ENCODE data around the gene PHLDA3. TPM values are rescaled to one million over a fixed set of nuclear protein-coding genes. Genes with fewer than 3 reads are reported as not detected.
A peak's percentile ranks its signal among the peaks of the same experiment; 100 is the strongest.

The PHLDA3 gene
- total RNA-seq, 1 donor from 2014 or later: 87.5 TPM

- H3K9me3 Mint-ChIP-seq: no peaks in the 10 kb centered on the region
- H3K4me1 Mint-ChIP-seq: peaks cover 62% of the 10 kb centered on the region
- H3K27me3 Mint-ChIP-seq (ENCODE audit: low read depth): no peaks in the 10 kb centered on the region
- TF ChIP-seq, protein P1, sequence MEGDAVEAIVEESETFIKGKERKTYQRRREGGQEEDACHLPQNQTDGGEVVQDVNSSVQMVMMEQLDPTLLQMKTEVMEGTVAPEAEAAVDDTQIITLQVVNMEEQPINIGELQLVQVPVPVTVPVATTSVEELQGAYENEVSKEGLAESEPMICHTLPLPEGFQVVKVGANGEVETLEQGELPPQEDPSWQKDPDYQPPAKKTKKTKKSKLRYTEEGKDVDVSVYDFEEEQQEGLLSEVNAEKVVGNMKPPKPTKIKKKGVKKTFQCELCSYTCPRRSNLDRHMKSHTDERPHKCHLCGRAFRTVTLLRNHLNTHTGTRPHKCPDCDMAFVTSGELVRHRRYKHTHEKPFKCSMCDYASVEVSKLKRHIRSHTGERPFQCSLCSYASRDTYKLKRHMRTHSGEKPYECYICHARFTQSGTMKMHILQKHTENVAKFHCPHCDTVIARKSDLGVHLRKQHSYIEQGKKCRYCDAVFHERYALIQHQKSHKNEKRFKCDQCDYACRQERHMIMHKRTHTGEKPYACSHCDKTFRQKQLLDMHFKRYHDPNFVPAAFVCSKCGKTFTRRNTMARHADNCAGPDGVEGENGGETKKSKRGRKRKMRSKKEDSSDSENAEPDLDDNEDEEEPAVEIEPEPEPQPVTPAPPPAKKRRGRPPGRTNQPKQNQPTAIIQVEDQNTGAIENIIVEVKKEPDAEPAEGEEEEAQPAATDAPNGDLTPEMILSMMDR (IDR thresholded peaks at IDR 0.05; ENCODE audit: unreplicated experiment): no peak
- no peaks in the 10 kb centered on the region for H3K36me3 Mint-ChIP-seq
- peak overlapping the region; percentile 99 for H3K27ac Mint-ChIP-seq
- no peak overlapping the region for H3K4me3 Mint-ChIP-seq
- DNase-seq (ENCODE audit: low spot score in 2 of 2, unreplicated experiment in 2 of 2): no peak
Measured at GRCh38 chr1:201502511-201502857, 33.5 kb upstream of the PHLDA3 start.

DNA sequence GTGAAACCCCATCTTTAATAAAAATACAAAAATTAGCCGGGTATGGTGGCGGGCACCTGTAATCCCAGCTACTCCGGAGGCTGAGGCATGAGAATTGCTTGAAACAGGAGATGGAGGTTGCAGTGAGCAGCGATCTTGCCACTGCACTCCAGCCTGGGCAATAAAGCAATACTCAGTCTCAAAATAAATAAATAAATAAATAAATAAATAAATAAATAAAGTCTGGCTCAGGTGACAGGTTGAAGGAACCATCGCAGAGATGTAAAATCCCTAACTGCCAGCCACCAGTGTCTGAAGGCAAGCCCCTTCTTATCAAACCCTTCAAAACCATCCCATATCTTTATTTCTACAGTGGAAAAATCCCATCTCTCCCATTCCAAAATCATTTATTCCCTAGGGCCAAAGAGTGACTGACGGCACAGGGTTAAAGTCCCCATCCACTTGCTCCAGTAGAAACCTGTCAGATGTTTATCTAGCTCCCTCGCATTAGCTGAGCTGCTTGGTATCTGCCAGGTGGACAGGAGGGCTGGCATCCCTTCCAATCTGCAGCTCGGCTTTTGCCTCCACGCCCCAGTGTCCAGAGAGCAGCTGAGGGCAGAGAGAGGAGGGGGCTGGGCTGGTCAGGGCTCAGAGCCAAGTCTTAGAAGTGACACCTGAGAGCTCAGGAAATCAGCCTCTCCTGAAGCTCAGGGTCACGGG, 33.0 kb upstream of the PHLDA3 start:
- Mint-ChIP-seq H3K4me3 (no peak overlapping the region), H3K9me3 (no peaks in the 10 kb centered on the region), H3K27ac (peak overlapping the region; percentile 99), H3K36me3 (no peaks in the 10 kb centered on the region), H3K27me3 (ENCODE audit: low read depth) (no peaks in the 10 kb centered on the region), H3K4me1 (peaks cover 62% of the 10 kb centered on the region)
- DNase-seq (ENCODE audit: low spot score in 2 of 2, unreplicated experiment in 2 of 2): no peak
- TF ChIP-seq, protein P1 (IDR thresholded peaks at IDR 0.05; ENCODE audit: unreplicated experiment): no peak

DNA sequence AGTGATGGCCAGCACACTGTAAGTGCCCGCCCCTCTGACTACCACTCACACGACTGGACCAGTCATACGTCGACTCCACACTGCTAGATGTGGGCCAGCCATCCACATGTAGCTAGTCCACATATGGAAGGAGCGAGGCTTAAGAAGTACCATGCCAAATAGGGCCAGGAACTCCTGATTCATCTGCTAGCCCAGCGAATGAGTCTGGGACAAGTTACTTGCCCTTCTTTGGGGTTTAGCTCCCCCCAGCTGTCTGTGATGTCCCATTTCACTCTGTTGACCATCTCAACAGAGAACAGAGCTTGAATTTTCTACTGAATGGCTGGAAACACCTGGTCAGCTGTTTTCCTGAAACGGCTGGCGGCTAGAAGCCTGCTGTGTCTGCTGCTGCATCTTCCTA, 32.2 kb upstream of the PHLDA3 start:
- H3K36me3 Mint-ChIP-seq: no peaks in the 10 kb centered on the region
- peak overlapping the region; percentile 98 for H3K27ac Mint-ChIP-seq
- no peaks in the 10 kb centered on the region for H3K27me3 Mint-ChIP-seq (ENCODE audit: low read depth)
- TF ChIP-seq, protein P1 (IDR thresholded peaks at IDR 0.05; ENCODE audit: unreplicated experiment): no peak
- H3K9me3 Mint-ChIP-seq: no peaks in the 10 kb centered on the region
- DNase-seq (ENCODE audit: low spot score in 2 of 2, unreplicated experiment in 2 of 2): no peak
- H3K4me3 Mint-ChIP-seq: no peak overlapping the region
- H3K4me1 Mint-ChIP-seq: peaks cover 66% of the 10 kb centered on the region

GRCh38 chr1:201500670-201501120, 31.7 kb upstream of the PHLDA3 start:
- Mint-ChIP-seq H3K4me3 (no peak overlapping the region), H3K36me3 (no peaks in the 10 kb centered on the region), H3K27me3 (ENCODE audit: low read depth) (no peaks in the 10 kb centered on the region), H3K27ac (peak overlapping the region; percentile 98), H3K9me3 (no peaks in the 10 kb centered on the region), H3K4me1 (peaks cover 67% of the 10 kb centered on the region)
- TF ChIP-seq, protein P1 (IDR thresholded peaks at IDR 0.05; ENCODE audit: unreplicated experiment): no peak
- no peak for DNase-seq (ENCODE audit: low spot score in 2 of 2, unreplicated experiment in 2 of 2)

- Mint-ChIP-seq H3K36me3 (no peaks in the 10 kb centered on the region), H3K27me3 (ENCODE audit: low read depth) (no peaks in the 10 kb centered on the region), H3K9me3 (no peaks in the 10 kb centered on the region), H3K4me1 (peaks cover 66% of the 10 kb centered on the region), H3K4me3 (no peak overlapping the region), H3K27ac (peak overlapping the region; percentile 98)
- DNase-seq (ENCODE audit: low spot score in 2 of 2, unreplicated experiment in 2 of 2): no peak
- TF ChIP-seq, protein P1 (IDR thresholded peaks at IDR 0.05; ENCODE audit: unreplicated experiment): no peak
Measured at GRCh38 chr1:201499795-201500669, 31.0 kb upstream of the PHLDA3 start.
